DOHH2 (cell line): Measurements from ENCODE around the gene FAM53B.

ENCODE experiments used
- CTCF ChIP-seq: fragments of 200-600 bp; sonication (generic); IDR thresholded peaks from one replicate; pipeline ENCODE4 v1.5.1; 2014; ENCODE audit warnings: antibody characterized with exemption, mild to moderate bottlenecking, low read depth, low read length; ENCODE audit not compliant: poor library complexity, severe bottlenecking
- EZH2phosphoT487 ChIP-seq: fragments of 200-600 bp; sonication (generic); IDR thresholded peaks from 2 replicates; pipeline ENCODE4 v1.6.1; 2017; ENCODE audit warnings: borderline replicate concordance, mild to moderate bottlenecking, antibody characterized with exemption, low read length, moderate library complexity, mixed read lengths

- TF ChIP-seq CTCF (no peak), EZH2phosphoT487 (no peak)
Measured at GRCh38 chr10:124650820-124651401, 93.3 kb downstream of the FAM53B start.
